NB4 (cell line): Measurements from ENCODE around the gene TRPM6.
"Not testable (repeated sequence)": the region's sequence is repeated elsewhere in the genome, so short reads cannot be mapped to it uniquely, and the experiment has no call there.

Experiments
- DNase-seq: peaks from one replicate; pipeline ENCODE4 v3.0.0; 2010; ENCODE audit warnings: low read depth
- H3K4me3 ChIP-seq: one replicate; pipeline ENCODE4 v1.5.1; 2011; ENCODE audit warnings: mild to moderate bottlenecking, low read depth, low read length, moderate library complexity
- CTCF ChIP-seq: IDR thresholded peaks from one replicate; pipeline ENCODE4 v1.5.1; 2012; ENCODE audit warnings: low read depth, low read length
- MYC ChIP-seq: IDR thresholded peaks from 2 replicates; pipeline ENCODE4 v1.6.1; 2011; ENCODE audit warnings: low read depth, low read length
- POLR2A ChIP-seq: IDR thresholded peaks from 2 replicates; pipeline ENCODE4 v1.6.1; 2011; ENCODE audit warnings: mild to moderate bottlenecking; ENCODE audit not compliant: insufficient read length; ENCODE audit errors: extremely low read depth
- TF ChIP-seq, protein P1 (sequence below): IDR thresholded peaks from 2 replicates; pipeline ENCODE4 v1.6.1; 2011; ENCODE audit warnings: low read depth, low read length

TRPM6 gene

GRCh38 chr9:74908665-74909064, 20.9 kb upstream of the TRPM6 start:
- TF ChIP-seq CTCF: no peak
- no peak for TF ChIP-seq MYC
- no peak for TF ChIP-seq POLR2A
- TF ChIP-seq, protein P1, sequence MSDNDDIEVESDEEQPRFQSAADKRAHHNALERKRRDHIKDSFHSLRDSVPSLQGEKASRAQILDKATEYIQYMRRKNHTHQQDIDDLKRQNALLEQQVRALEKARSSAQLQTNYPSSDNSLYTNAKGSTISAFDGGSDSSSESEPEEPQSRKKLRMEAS: no peak
- no peak overlapping the region for H3K4me3 ChIP-seq
- DNase-seq: no peak

DNA sequence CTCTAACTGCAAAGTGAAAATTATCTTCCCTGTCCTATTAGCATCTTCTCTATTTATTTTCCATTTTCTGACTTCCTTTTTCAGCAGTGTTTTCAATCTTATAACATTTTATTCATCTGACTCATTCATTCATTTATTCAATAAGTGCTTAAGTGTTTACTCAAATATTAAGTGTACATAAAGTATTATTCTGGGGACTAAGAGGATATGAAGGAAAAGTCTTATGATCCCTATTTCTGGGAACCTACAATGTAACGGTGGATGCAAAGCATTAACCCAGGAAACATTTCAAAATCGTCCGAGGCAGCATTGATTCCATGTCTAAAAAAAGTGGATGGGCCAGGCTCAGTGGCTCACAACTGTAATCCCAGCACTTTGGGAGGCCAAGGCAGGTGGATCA, 19.4 kb upstream of the TRPM6 start:
- no peak overlapping the region for H3K4me3 ChIP-seq
- DNase-seq: no peak
- TF ChIP-seq, protein P1: no peak
- TF ChIP-seq CTCF: no peak
- TF ChIP-seq MYC: no peak
- no peak for TF ChIP-seq POLR2A

DNA sequence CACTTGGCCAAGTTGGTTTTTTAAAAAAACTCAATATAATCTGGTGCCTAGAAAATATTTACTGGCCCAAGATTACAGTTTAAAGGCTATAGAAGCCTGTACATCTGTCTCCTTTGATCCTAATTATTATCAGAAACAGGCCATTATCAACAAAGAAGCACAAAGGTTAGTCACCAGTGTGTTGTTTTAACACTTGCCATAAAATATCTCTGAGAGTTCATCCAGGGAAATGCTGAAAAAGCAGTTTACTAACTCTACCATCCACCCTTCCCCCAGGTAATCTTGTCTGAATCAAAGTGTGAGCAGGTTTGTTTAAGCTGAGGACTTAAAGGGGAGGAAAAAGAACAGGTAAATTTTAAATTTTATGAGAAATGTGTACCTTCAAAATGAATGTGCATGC, 13.3 kb upstream of the TRPM6 start:
- no peak overlapping the region for H3K4me3 ChIP-seq
- DNase-seq: no peak
- TF ChIP-seq MYC (no peak), POLR2A (no peak), CTCF (no peak)
- TF ChIP-seq, protein P1: no peak

- DNase-seq, H3K4me3 ChIP-seq: not testable (repeated sequence)
Measured at GRCh38 chr9:74888449-74888848, 728 bp upstream of the TRPM6 start.

- no peak for DNase-seq
- TF ChIP-seq POLR2A: no peak
- TF ChIP-seq MYC: no peak
- TF ChIP-seq CTCF: no peak
- TF ChIP-seq, protein P1: no peak
- H3K4me3 ChIP-seq: no peak overlapping the region
Measured at GRCh38 chr9:74887981-74888370, 255 bp upstream of the TRPM6 start.

DNA sequence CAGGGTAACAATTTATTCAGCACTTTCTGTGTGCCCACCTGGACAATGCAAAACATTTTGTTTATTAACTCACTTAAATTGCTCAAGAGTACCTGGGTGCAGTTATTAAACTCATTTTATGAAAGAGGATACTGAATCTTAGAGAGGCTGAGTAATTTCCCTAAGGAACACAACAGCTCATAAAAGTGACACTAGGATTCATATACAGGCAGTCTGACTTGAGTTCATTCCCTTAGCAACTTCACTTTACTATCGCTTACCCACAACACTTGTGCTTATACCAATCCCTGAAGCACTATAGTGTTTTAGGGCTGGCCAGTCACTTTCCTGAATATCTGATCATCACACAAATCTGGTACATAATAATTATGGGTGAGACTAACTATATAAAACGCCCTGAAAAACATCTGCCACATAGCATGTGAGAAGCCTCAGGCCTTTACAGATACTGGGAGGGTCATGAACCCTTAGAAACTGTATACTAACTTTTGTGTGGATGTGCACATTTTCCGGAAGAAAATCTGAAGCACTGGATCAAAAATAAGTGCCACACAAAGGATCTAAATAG, 11.3 kb downstream of the TRPM6 start:
- no peak for DNase-seq
- no peak overlapping the region for H3K4me3 ChIP-seq
- no peak for TF ChIP-seq POLR2A
- no peak for TF ChIP-seq MYC
- TF ChIP-seq CTCF: no peak
- TF ChIP-seq, protein P1: no peak
